Psoas muscle (tissue), 8 donors: Measurements from ENCODE around the gene DOK6. TPM values are rescaled to one million over a fixed set of nuclear protein-coding genes. Genes with fewer than 3 reads are reported as not detected.

Source experiments
- ATAC-seq, 4 donors: fragments of 200-7000 bp; cut with Tn5 transposase; one replicate each; pipeline ENCODE4 v1.9.1; 2020; ENCODE audit warnings: moderate library complexity in 3 of 4, mild to moderate bottlenecking in 2 of 4
- DNase-seq, 2 donors: peaks; one replicate each; pipeline ENCODE4 v3.0.0-alpha.2; 2020
- H3K27ac ChIP-seq: fragments of 200-600 bp; one replicate; pipeline ENCODE4 v1.8.0; 2022
- H3K27me3 ChIP-seq, 3 donors: fragments of 200-600 bp in 1 of 3; one replicate each; pipeline versions ENCODE4 v1.6.1 to v1.8.0; 2013 to 2022; ENCODE audit warnings: low read length in 2 of 3, mild to moderate bottlenecking in 2 of 3, moderate library complexity in 1 of 3; ENCODE audit not compliant: insufficient read depth in 3 of 3
- H3K36me3 ChIP-seq, 2 donors: fragments of 200-600 bp in 1 of 2; one replicate each; pipeline versions ENCODE4 v1.6.1 to v1.8.0; 2013 to 2022; ENCODE audit warnings: low read depth in 1 of 2, mild to moderate bottlenecking in 1 of 2, moderate library complexity in 1 of 2; ENCODE audit not compliant: insufficient read depth in 1 of 2
- H3K4me1 ChIP-seq: fragments of 200-600 bp; one replicate; pipeline ENCODE4 v1.8.0; 2022
- H3K4me3 ChIP-seq: fragments of 200-600 bp; one replicate; pipeline ENCODE4 v1.8.0; 2022; ENCODE audit warnings: mild to moderate bottlenecking
- H3K9me3 ChIP-seq: fragments of 200-600 bp; one replicate; pipeline ENCODE4 v1.8.0; 2022
- WGBS, 3 donors: extraction: QIAGEN DNeasy Blood & Tissue Kit; methylation state at CpG; one replicate each; pipeline versions ENCODE4 v1.1.6 to v1.1.7; 2013; 5-methylcytosine and 5-hydroxymethylcytosine counted together
- intact Hi-C, 2 donors: fragments of 100-400 bp; cut with DNase I; formaldehyde crosslinking; loops; one replicate each; pipeline versions ENCODE4 v1.11.0 to v1.14.2; 2022
- polyA plus RNA-seq, 3 donors: library from polyadenylated mRNA; stranded (reverse); fragments of 200-250 nt; gene quantifications; one replicate each; pipeline ENCODE4 v1.2.3, GENCODE V29; 2013
- total RNA-seq, 4 donors: library from RNA; stranded (reverse); fragmentation: NEBNext Ultra II Directional in 2 of 4; extraction: Animal tissue kit (Norgen Biotek cat#: 25700) in 2 of 4; gene quantifications; one replicate each; pipeline versions ENCODE4 v1.2.1 to v1.2.4, GENCODE V29; 2021 to 2023
- TF ChIP-seq, protein P1 (sequence below): fragments of 200-600 bp; IDR thresholded peaks from one replicate; pipeline ENCODE4 v1.8.0; 2022; ENCODE audit warnings: antibody characterized with exemption
- donor health status: healthy with polysubstance abuse.
- donor health status: DM: no; HTN: no; CAD: no; lungs with moderate emphysema.
- donor health status: Bipolar disorder and iron deficiency.
- donor health status: healthy.
- donor health status: DM: yes; HTN: yes; CAD: no.
- donor health status: DM: no; HTN: no; CAD: no.
- donor health status: DM: no; HTN: no; CAD: no.
- donor health status: DM: yes; HTN: yes; CAD: no.

The DOK6 gene
- total and polyA plus RNA-seq, 7 donors: 0.05 to 0.97 (median 0.18) TPM

DNA sequence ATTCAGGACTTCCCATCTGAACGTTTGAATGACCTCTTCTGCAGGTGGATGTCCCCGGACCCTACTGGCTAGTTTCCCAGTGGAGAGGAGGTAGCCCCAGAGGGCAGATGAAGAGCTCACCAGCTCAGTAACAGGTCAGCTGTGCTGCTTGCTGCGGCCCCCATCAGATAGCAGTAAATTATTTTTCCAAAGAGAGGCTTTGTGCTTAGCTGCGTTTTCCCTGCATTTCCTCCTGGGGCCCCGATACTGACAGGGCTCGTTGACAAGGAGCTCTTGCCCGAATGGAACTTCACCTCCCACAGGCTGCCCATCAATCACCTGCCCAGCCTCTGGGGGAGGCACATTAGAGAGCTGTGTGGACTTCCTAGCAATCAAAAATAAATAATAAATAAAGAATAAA lies 185.8 kb downstream of the DOK6 start:
- ATAC-seq: no peak
- H3K27ac ChIP-seq: no peak overlapping the region
- 47 to 56% (median 53%) methylated on average over 7 of the region's 7 CpGs for WGBS, 3 donors
- peaks cover 1% of the 10 kb centered on the region for H3K9me3 ChIP-seq
- H3K27me3 ChIP-seq: no peaks in the 10 kb centered on the region
- no peaks in the 10 kb centered on the region for H3K4me1 ChIP-seq
- TF ChIP-seq, protein P1, sequence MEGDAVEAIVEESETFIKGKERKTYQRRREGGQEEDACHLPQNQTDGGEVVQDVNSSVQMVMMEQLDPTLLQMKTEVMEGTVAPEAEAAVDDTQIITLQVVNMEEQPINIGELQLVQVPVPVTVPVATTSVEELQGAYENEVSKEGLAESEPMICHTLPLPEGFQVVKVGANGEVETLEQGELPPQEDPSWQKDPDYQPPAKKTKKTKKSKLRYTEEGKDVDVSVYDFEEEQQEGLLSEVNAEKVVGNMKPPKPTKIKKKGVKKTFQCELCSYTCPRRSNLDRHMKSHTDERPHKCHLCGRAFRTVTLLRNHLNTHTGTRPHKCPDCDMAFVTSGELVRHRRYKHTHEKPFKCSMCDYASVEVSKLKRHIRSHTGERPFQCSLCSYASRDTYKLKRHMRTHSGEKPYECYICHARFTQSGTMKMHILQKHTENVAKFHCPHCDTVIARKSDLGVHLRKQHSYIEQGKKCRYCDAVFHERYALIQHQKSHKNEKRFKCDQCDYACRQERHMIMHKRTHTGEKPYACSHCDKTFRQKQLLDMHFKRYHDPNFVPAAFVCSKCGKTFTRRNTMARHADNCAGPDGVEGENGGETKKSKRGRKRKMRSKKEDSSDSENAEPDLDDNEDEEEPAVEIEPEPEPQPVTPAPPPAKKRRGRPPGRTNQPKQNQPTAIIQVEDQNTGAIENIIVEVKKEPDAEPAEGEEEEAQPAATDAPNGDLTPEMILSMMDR: no peak
- H3K4me3 ChIP-seq: no peak overlapping the region
- no peak for DNase-seq
- no peaks in the 10 kb centered on the region for H3K36me3 ChIP-seq
- intact Hi-C loops: no loop called here

DNA sequence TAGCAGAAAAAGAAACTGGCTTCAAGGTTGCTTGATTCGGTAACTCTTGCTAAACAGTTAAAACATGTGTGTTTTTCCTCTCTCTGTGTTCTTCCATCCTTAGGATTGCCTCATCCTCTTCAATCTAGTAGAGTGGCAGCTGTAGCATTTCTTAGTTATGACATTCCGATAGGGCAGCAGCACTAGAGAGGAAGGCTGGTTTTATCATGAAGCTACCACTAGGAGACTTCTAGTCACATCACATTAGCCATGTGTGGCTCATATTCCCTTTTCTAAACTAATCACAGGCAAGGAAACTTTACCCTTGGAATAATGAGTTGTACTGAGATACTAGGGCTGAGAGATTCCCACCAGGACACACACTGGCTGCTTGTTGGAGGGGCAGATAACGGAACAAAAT lies 187.6 kb downstream of the DOK6 start:
- no peak for DNase-seq
- WGBS, 3 donors: 85 to 95% (median 90%) methylated on average over 3 of the region's 3 CpGs
- TF ChIP-seq, protein P1: no peak
- ATAC-seq: no peak
- Histone ChIP-seq H3K27me3 (no peaks in the 10 kb centered on the region), H3K9me3 (no peaks in the 10 kb centered on the region), H3K27ac (no peak overlapping the region), H3K36me3 (no peaks in the 10 kb centered on the region), H3K4me1 (no peaks in the 10 kb centered on the region), H3K4me3 (no peak overlapping the region)
- intact Hi-C loops: no loop called here

DNA sequence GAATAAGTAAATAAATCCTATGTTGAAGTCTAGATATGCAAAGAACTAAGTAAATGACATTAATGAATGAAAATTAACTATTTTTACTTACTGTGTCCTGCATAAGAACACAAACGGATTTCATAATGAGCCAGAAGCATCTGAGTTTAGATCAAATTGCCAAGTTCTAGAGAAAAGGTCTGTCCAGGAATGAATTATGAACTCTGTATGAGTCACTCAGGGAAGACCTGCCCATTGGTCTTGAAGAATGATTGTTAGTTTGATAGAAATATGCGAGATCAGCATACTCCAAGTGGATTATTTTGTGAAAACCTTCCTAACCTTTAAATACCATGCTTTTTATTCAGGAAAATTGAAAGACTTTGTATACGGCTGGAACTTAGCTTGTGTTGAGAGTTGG lies 189.5 kb downstream of the DOK6 start:
- Histone ChIP-seq H3K27ac (no peak overlapping the region), H3K4me1 (no peaks in the 10 kb centered on the region), H3K9me3 (no peaks in the 10 kb centered on the region), H3K27me3 (no peaks in the 10 kb centered on the region), H3K36me3 (no peaks in the 10 kb centered on the region), H3K4me3 (no peak overlapping the region)
- DNase-seq (no peak), ATAC-seq (no peak)
- intact Hi-C loops: no loop called here
- TF ChIP-seq, protein P1: no peak
- 75 to 86% (median 84%) methylated on average over 3 of the region's 3 CpGs for WGBS, 3 donors

DNA sequence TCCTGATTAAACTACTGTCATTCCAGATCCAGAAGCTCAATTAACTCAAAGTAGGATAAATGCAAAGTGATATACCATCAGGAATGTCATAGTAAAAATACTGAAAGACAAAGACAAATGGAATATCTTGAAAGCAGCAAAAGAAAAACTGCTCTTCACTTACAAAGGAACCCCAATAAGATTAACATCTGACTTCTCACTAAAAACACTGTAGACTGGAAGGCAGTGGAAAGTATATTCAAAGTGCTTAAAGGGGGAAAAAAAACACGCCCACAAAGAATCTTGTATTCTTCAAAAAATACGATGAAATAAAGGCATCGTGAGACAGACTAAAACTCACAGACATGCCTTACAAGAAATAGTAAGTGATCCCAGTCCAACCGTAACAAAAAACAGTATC lies 195.7 kb downstream of the DOK6 start:
- WGBS, 3 donors: 92 to 96% (median 95%) methylated on average over 4 of the region's 4 CpGs
- H3K4me1 ChIP-seq: no peaks in the 10 kb centered on the region
- no peak for DNase-seq
- intact Hi-C loops: no loop called here
- H3K36me3 ChIP-seq: no peaks in the 10 kb centered on the region
- TF ChIP-seq, protein P1: no peak
- H3K9me3 ChIP-seq: no peaks in the 10 kb centered on the region
- no peaks in the 10 kb centered on the region for H3K27me3 ChIP-seq
- H3K4me3 ChIP-seq: no peak overlapping the region
- ATAC-seq: no peak
- H3K27ac ChIP-seq: no peak overlapping the region

DNA sequence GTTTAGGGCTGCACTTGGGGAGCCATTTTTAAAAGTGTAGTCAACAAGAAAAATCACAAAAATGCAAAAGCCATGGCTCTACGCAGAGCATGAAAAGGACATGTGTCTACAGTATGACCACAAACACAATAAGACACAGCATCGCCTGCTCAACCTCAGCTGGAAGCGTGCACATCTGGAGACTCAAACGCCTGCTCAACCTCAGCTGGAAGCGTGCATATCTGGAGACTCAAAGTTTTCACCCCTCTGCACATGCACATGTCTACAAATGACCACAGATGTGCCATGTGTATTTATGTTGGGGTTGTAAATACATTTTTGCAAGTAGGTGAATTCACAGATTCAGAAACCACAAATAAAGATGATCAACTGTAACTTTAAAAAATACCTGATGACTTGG lies 196.9 kb downstream of the DOK6 start:
- Histone ChIP-seq H3K36me3 (no peaks in the 10 kb centered on the region), H3K27me3 (no peaks in the 10 kb centered on the region), H3K27ac (no peak overlapping the region), H3K4me1 (no peaks in the 10 kb centered on the region), H3K9me3 (no peaks in the 10 kb centered on the region), H3K4me3 (no peak overlapping the region)
- ATAC-seq: no peak
- DNase-seq: no peak
- TF ChIP-seq, protein P1: no peak
- intact Hi-C loops: no loop called here
- WGBS, 3 donors: 91 to 95% (median 95%) methylated on average over 5 of the region's 5 CpGs
